Body of pancreas (tissue), 4 donors: ENCODE results near the gene SCNN1A. TPM values are rescaled to one million over a fixed set of nuclear protein-coding genes. Genes with fewer than 3 reads are reported as not detected.

Source experiments
- ATAC-seq: fragments of 150-250 bp; one replicate; pipeline ENCODE4 v1.9.1; 2016
- DNase-seq, 4 donors: peaks; one replicate each; pipeline ENCODE4 v3.0.0-alpha.2; 2019
- H3K27ac ChIP-seq, 4 donors: fragments of 200-600 bp; sonication (generic); 1 replicate in 3 of 4; 2 replicates in 1 of 4; pipeline versions ENCODE4 v1.5.1 to v1.6.1; 2016 to 2019; ENCODE audit warnings: mild to moderate bottlenecking in 1 of 4, mixed read lengths in 1 of 4, moderate library complexity in 1 of 4
- H3K27me3 ChIP-seq, 2 donors: fragments of 200-600 bp; sonication (generic); one replicate each; pipeline ENCODE4 v1.6.0; 2016; ENCODE audit warnings: mild to moderate bottlenecking in 1 of 2
- H3K36me3 ChIP-seq, 2 donors: fragments of 200-600 bp; sonication (generic); replicated peaks in 1 of 2; 2 replicates each; pipeline ENCODE4 v1.5.1; 2016; ENCODE audit warnings: low read depth in 2 of 2; ENCODE audit not compliant: insufficient read depth in 1 of 2
- H3K4me1 ChIP-seq: fragments of 200-600 bp; sonication (generic); one replicate; pipeline ENCODE4 v1.6.0; 2016
- H3K4me3 ChIP-seq, 2 donors: fragments of 200-600 bp; sonication (generic); 1 replicate in 1 of 2; 2 replicates in 1 of 2; pipeline ENCODE4 v1.5.1; 2016 to 2019
- H3K9me3 ChIP-seq, 3 donors: fragments of 200-600 bp; sonication (generic); 1 replicate in 2 of 3; 2 replicates in 1 of 3; pipeline ENCODE4 v1.5.1; 2016
- CTCF ChIP-seq, 7 experiments: fragments of 450-650 bp in 4 of 7; fragments of 200-600 bp in 3 of 7; sonication (generic) in 3 of 7; IDR thresholded peaks; one replicate each; pipeline ENCODE4 v1.5.1; 2016 to 2019; ENCODE audit warnings: antibody characterized with exemption in 7 of 7
- POLR2A ChIP-seq, 3 donors: fragments of 450-650 bp; IDR thresholded peaks; one replicate each; pipeline ENCODE4 v1.6.1; 2016; ENCODE audit warnings: antibody characterized with exemption in 3 of 3, mild to moderate bottlenecking in 2 of 3
- WGBS, 2 donors: methylation state at CpG; one replicate each; pipeline ENCODE4 v1.1.5; 2017; 5-methylcytosine and 5-hydroxymethylcytosine counted together
- intact Hi-C: fragments of 100-400 bp; cut with DNase I; formaldehyde crosslinking; loops from one replicate; pipeline ENCODE4 v1.15.1; 2023
- total RNA-seq, 2 donors: library from RNA; depleted of rRNA; stranded (reverse); fragments of >200 nt; gene quantifications; one replicate each; pipeline ENCODE4 v1.1.0, GENCODE V29; 2016

Gene SCNN1A
- total RNA-seq, 2 donors from 2014 or later = 62.5 to 112 TPM

- no peaks in the 10 kb centered on the region for H3K36me3 ChIP-seq
- H3K27me3 ChIP-seq = no peaks in the 10 kb centered on the region
- H3K27ac ChIP-seq = peak overlapping the region; percentile 50 to 91 (median 90)
- no peak overlapping the region for H3K4me3 ChIP-seq
- H3K9me3 ChIP-seq = no peaks in the 10 kb centered on the region
- TF ChIP-seq CTCF (IDR thresholded peaks at IDR 0.05) (no peak), POLR2A (IDR thresholded peaks at IDR 0.05) (no peak)
- H3K4me1 ChIP-seq = peaks cover 61% of the 10 kb centered on the region
- DNase-seq (no peak), ATAC-seq (no peak)
- intact Hi-C loops = loop anchor here (5.0 kb wide), 1 partner anchor 46 kb away; no protein-coding TSS in a partner anchor
- WGBS, 2 donors = 47 to 52% methylated on average over 14 of the region's 14 CpGs
Measured at GRCh38 chr12:6373022-6373787, 2.2 kb downstream of the SCNN1A start.

- H3K36me3 ChIP-seq = no peaks in the 10 kb centered on the region
- H3K4me1 ChIP-seq = peaks cover 54% of the 10 kb centered on the region
- DNase-seq (peak in 3 of 4 donors; percentile 45 to 66 (median 49)), ATAC-seq (no peak)
- no peaks in the 10 kb centered on the region for H3K9me3 ChIP-seq
- peak overlapping the region; percentile 67 to 91 (median 90) for H3K27ac ChIP-seq
- H3K4me3 ChIP-seq = no peak overlapping the region
- TF ChIP-seq POLR2A (IDR thresholded peaks at IDR 0.05) = peak in 2 of 3 donors; percentile 42 to 49
- TF ChIP-seq CTCF (IDR thresholded peaks at IDR 0.05) = no peak
- 33 to 38% methylated on average over 8 of the region's 8 CpGs for WGBS, 2 donors
- intact Hi-C loops = loop anchor here (5.0 kb wide), 1 partner anchor 45 kb away; no protein-coding TSS in a partner anchor
- H3K27me3 ChIP-seq = no peaks in the 10 kb centered on the region
Measured at GRCh38 chr12:6372403-6373003, 2.9 kb downstream of the SCNN1A start.

GRCh38 chr12:6370994-6371754 is 4.2 kb downstream of the SCNN1A start:
- H3K9me3 ChIP-seq = no peaks in the 10 kb centered on the region
- DNase-seq = peak; percentile 58 to 82 (median 72)
- peak; percentile 48 for ATAC-seq
- no peaks in the 10 kb centered on the region for H3K27me3 ChIP-seq
- peak overlapping the region in 3 of 4 donors; percentile 90 to 91 (median 90) for H3K27ac ChIP-seq
- no peak overlapping the region for H3K4me3 ChIP-seq
- TF ChIP-seq CTCF (IDR thresholded peaks at IDR 0.05) (peak in 4 of 7 experiments; percentile 15 to 29 (median 24)), POLR2A (IDR thresholded peaks at IDR 0.05) (peak in 2 of 3 donors; percentile 68 to 71)
- no peaks in the 10 kb centered on the region for H3K36me3 ChIP-seq
- intact Hi-C loops = loop anchor here (5.0 kb wide), 1 partner anchor 44 kb away; no protein-coding TSS in a partner anchor
- H3K4me1 ChIP-seq = peaks cover 40% of the 10 kb centered on the region
- WGBS, 2 donors = 37 to 61% methylated on average over 9 to 15 of the region's 15 CpGs

- no peaks in the 10 kb centered on the region for H3K9me3 ChIP-seq
- peaks cover 34% of the 10 kb centered on the region for H3K4me1 ChIP-seq
- no peak for DNase-seq
- no peak overlapping the region for H3K4me3 ChIP-seq
- TF ChIP-seq CTCF (IDR thresholded peaks at IDR 0.05) (no peak), POLR2A (IDR thresholded peaks at IDR 0.05) (no peak)
- H3K27ac ChIP-seq = peak overlapping the region; percentile 33 to 91 (median 87)
- ATAC-seq = no peak
- H3K36me3 ChIP-seq = no peaks in the 10 kb centered on the region
- WGBS, 2 donors = 72 to 82% methylated on average over 4 of the region's 4 CpGs
- intact Hi-C loops = loop anchor here (5.0 kb wide), 1 partner anchor 43 kb away; no protein-coding TSS in a partner anchor
- no peaks in the 10 kb centered on the region for H3K27me3 ChIP-seq
Measured at GRCh38 chr12:6370576-6370935, 4.8 kb downstream of the SCNN1A start.
